ENCODE results near the gene MRPL48.

The MRPL48 gene

DNA sequence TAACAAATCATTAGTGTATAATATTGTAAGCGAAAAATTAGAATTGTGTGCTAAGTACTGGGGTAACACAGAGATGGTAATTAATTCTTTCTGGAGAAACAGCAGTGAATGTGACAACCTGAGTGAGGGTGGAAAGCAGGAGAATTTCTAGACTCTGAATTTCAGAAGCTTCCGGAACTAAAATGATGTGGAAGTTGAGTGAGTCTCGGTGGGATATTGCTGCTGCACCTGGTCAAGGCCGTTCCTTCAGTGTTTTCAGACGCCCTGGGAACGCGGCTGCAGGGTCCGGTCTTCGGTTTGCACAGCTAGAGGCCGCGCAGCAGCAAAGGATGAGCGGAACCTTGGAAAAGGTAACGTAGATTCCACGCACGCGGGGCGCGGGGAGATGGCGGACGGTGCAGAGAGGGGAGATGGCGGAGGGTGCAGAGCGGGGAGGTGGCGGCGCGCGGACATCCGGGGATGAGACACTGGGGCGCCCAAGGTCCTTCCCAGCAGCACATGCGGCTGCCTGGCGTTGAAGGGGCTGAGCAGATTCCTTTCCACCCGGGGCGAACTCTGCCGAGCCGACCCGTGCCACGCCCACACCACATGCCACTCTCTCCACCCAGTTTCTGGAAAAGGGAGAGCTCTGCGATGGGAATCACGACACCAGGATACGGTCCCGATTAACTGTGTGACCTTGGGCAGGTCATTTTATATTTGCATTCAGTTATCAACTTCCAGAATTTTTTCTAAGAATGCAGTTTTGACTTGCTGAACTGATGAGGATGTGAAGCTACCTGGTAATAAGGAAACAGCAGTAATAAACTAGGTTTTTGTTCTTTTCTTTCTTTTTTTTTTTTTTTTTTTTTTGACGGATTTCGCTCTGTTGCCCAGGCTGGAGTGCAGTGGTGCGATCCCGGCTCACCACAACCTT, at the start of gene MRPL48:
Gene MRPL48 (plus strand): TSS at position 232 of the 916 bp plus-strand sequence. CDS start 98 bp downstream, at position 330.
- DNase-seq (ENCODE audit: low spot score): peak; percentile 95
- TF ChIP-seq, protein P1, sequence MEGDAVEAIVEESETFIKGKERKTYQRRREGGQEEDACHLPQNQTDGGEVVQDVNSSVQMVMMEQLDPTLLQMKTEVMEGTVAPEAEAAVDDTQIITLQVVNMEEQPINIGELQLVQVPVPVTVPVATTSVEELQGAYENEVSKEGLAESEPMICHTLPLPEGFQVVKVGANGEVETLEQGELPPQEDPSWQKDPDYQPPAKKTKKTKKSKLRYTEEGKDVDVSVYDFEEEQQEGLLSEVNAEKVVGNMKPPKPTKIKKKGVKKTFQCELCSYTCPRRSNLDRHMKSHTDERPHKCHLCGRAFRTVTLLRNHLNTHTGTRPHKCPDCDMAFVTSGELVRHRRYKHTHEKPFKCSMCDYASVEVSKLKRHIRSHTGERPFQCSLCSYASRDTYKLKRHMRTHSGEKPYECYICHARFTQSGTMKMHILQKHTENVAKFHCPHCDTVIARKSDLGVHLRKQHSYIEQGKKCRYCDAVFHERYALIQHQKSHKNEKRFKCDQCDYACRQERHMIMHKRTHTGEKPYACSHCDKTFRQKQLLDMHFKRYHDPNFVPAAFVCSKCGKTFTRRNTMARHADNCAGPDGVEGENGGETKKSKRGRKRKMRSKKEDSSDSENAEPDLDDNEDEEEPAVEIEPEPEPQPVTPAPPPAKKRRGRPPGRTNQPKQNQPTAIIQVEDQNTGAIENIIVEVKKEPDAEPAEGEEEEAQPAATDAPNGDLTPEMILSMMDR (conservative IDR thresholded peaks at IDR 0.05; ENCODE audit: low read depth): no peak
- POLR2A ChIA-PET (ENCODE audit: low non-redundant PET): interaction anchor here (0.6 to 1.4 kb wide), 7 partner anchors 9 to 400 kb away, joined by 3 to 10 read pairs (median 3); partner anchors contain the start of gene RAB6A
- H3K27ac ChIP-seq: peak within 1 kb of the TSS; percentile 97
- CTCF ChIA-PET: interaction anchor here (0.5 to 0.6 kb wide), 3 partner anchors 9 to 57 kb away, joined by 3 to 5 read pairs (median 4); no protein-coding TSS in a partner anchor

- no peak overlapping the region for H3K27ac ChIP-seq
- ChIA-PET POLR2A (ENCODE audit: low non-redundant PET) (no interaction called here), CTCF (no interaction called here)
- DNase-seq (ENCODE audit: low spot score): no peak
- TF ChIP-seq, protein P1 (conservative IDR thresholded peaks at IDR 0.05; ENCODE audit: low read depth): no peak
These were observed 44.6 kb upstream of the MRPL48 start for GRCh38 chr11:73743045-73743444.

GRCh38 chr11:73746701-73747100, 41.0 kb upstream of the MRPL48 start:
- ChIA-PET CTCF (interaction anchor here (0.6 kb wide), 1 partner anchor 185 kb away, joined by 3 read pairs; no protein-coding TSS in a partner anchor), POLR2A (ENCODE audit: low non-redundant PET) (no interaction called here)

GRCh38 chr11:73747762-73748161, 39.9 kb upstream of the MRPL48 start:
- ChIA-PET CTCF (interaction anchor here (0.7 kb wide), 2 partner anchors 19 to 199 kb away, joined by 3 to 6 read pairs; no protein-coding TSS in a partner anchor), POLR2A (ENCODE audit: low non-redundant PET) (no interaction called here)
- no peak for DNase-seq (ENCODE audit: low spot score)
- no peak overlapping the region for H3K27ac ChIP-seq
- TF ChIP-seq, protein P1 (conservative IDR thresholded peaks at IDR 0.05; ENCODE audit: low read depth): no peak

More at GRCh38 chr11:73746701-73747100, 41.0 kb upstream of the MRPL48 start:
- no peak overlapping the region for H3K27ac ChIP-seq
- no peak for DNase-seq (ENCODE audit: low spot score)
- TF ChIP-seq, protein P1 (conservative IDR thresholded peaks at IDR 0.05; ENCODE audit: low read depth): no peak

DNA sequence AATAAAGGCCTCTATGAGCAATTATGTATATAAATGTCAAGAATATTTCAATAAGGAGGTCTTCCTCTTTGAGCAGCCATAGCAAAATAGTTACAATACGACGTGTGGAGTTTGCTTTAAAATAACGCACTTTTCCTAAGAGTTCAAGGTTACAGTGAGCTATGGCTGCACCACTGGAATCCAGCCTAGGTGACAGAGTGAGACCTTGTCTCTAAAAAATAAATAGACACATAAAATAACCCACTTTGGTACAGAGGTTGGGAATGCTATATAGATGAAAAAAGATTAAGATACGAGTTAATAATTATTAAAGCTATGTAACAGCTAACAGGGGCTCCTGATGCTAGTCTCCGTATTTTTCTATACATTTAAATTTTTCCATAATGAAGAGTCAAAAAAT, 39.4 kb upstream of the MRPL48 start:
- ChIA-PET POLR2A (ENCODE audit: low non-redundant PET) (no interaction called here), CTCF (interaction anchor here (0.7 kb wide), 1 partner anchor 200 kb away, joined by 3 read pairs; no protein-coding TSS in a partner anchor)
- TF ChIP-seq, protein P1 (conservative IDR thresholded peaks at IDR 0.05; ENCODE audit: low read depth): no peak
- DNase-seq (ENCODE audit: low spot score): no peak
- no peak overlapping the region for H3K27ac ChIP-seq

- TF ChIP-seq, protein P1 (conservative IDR thresholded peaks at IDR 0.05; ENCODE audit: low read depth): no peak
- ChIA-PET CTCF (no interaction called here), POLR2A (ENCODE audit: low non-redundant PET) (no interaction called here)
- DNase-seq (ENCODE audit: low spot score): no peak
- H3K27ac ChIP-seq: no peak overlapping the region
These were observed 38.6 kb upstream of the MRPL48 start for GRCh38 chr11:73749118-73749517.
